GM12874 (cell line): ENCODE results near the gene SMO.

Experiments
- CTCF ChIP-seq: IDR thresholded peaks from 2 replicates; pipeline ENCODE4 v1.5.1; 2011; ENCODE audit warnings: low read depth, mild to moderate bottlenecking, control low read depth, low read length, moderate library complexity; ENCODE audit not compliant: insufficient read depth

Gene SMO

GRCh38 chr7:129150199-129150996, 38.0 kb upstream of the SMO start:
- TF ChIP-seq CTCF = no peak

- TF ChIP-seq CTCF = no peak
Observed at GRCh38 chr7:129157651-129158050, 30.8 kb upstream of the SMO start.

GRCh38 chr7:129159539-129159938, 28.9 kb upstream of the SMO start:
- TF ChIP-seq CTCF = no peak

GRCh38 chr7:129160161-129160905, 28.1 kb upstream of the SMO start:
- no peak for TF ChIP-seq CTCF

GRCh38 chr7:129161524-129162225, 26.8 kb upstream of the SMO start:
- no peak for TF ChIP-seq CTCF

- TF ChIP-seq CTCF = no peak
Observed at GRCh38 chr7:129162732-129163131, 25.7 kb upstream of the SMO start.

GRCh38 chr7:129163875-129164544, 24.4 kb upstream of the SMO start:
- peak; percentile 55; the same call in 1 of the 2 replicates for TF ChIP-seq CTCF
